ENCODE results near the gene CAPN1. TPM values are rescaled to one million over a fixed set of nuclear protein-coding genes. Genes with fewer than 3 reads are reported as not detected.

The CAPN1 gene
- total and polyA plus RNA-seq, 9 of the 15 experiments (the other 6 are each of a cell fraction or from before 2014, with no cell fraction given) = 3.5 to 199 (median 61.6) TPM

DNA sequence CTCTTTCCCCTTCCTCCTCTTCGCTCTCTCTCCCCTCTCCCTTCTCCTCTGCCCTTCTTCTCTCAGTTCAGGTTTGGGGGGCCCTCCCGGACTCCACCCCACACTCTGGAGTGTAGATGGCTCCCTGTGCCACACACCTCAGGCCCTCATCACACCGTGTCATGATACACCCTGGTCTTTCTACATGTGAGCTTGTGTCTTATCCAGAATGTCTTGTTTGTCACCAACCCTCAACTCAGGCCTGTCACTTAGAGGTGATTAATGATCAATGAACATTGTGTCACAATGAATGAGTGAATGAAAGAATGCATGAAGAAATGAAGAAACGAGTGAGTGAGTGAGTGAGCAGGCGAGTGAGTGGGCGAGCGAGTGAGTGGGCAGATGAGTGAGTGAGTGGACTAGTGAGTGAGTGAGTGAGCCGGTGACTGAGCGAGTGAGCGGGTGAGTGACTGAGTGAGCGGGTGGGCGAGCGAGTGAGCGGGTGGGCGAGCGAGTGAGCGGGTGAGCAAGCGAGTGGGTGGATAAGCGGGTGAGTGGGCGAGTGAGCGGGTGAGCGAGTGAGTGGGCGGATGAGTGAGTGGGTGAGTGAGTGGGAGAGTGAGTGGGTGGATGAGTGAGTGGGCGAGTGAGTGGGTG lies 33.8 kb downstream of the CAPN1 start (continued):
- TF ChIP-seq DPF2 (IDR thresholded peaks at IDR 0.05) = peak; percentile 74
- TF ChIP-seq FOSL1 (tag; conservative IDR thresholded peaks at IDR 0.05) = no peak
- 0 out of 2 replicates have a peak, but pooled peaks have one; percentile 73 for TF ChIP-seq HNRNPL (IDR thresholded peaks at IDR 0.05; ENCODE audit: low read depth, low read length)
- TF ChIP-seq SMARCA5 (IDR thresholded peaks at IDR 0.05) = 0 out of 2 replicates have a peak, but pooled peaks have one; percentile 52
- TF ChIP-seq SIN3A (IDR thresholded peaks at IDR 0.05; ENCODE audit: borderline replicate concordance in 2 of 2, control insufficient read depth in 1 of 2, low read depth in 2 of 2, low read length in 2 of 2) = 0 out of 4 replicates have a peak, but pooled peaks of 1 of the 2 experiments have one; percentile 21
- 0 out of 2 replicates have a peak, but pooled peaks have one; percentile 27 for TF ChIP-seq MIER1 (IDR thresholded peaks at IDR 0.05; ENCODE audit: low read depth)
- no peak for TF ChIP-seq ERF (CRISPR knock-in tag; IDR thresholded peaks at IDR 0.05)
- TF ChIP-seq GATAD2A (IDR thresholded peaks at IDR 0.05) = peak; percentile 49; the same call in 1 of the 2 replicates
- 0 out of 2 replicates have a peak, but pooled peaks have one; percentile 55 for TF ChIP-seq SRSF3 (IDR thresholded peaks at IDR 0.05; ENCODE audit: insufficient read depth, low read length)
- no peak for TF ChIP-seq RERE (CRISPR knock-in tag; IDR thresholded peaks at IDR 0.05; ENCODE audit: borderline replicate concordance)
- peak; percentile 75 for TF ChIP-seq ZBTB2 (IDR thresholded peaks at IDR 0.05)
- TF ChIP-seq NFIC (IDR thresholded peaks at IDR 0.05) = 0 out of 2 replicates have a peak, but pooled peaks have one; percentile 25
- peak; percentile 81 for TF ChIP-seq TEAD4 (IDR thresholded peaks at IDR 0.05; ENCODE audit: low read length)
- TF ChIP-seq TEAD4 (CRISPR knock-in tag; IDR thresholded peaks at IDR 0.05; ENCODE audit: borderline replicate concordance) = no peak
- no peak for TF ChIP-seq PBX2 (CRISPR knock-in tag; IDR thresholded peaks at IDR 0.05; ENCODE audit: low read depth)
- TF ChIP-seq PBX2 (tag; conservative IDR thresholded peaks at IDR 0.05; ENCODE audit: low read depth) = peak; percentile 93
- TF ChIP-seq GATAD2B (IDR thresholded peaks at IDR 0.05; ENCODE audit: borderline replicate concordance) = no peak

Measured in K562 (cell line).